ENCODE measurements around the gene MIR17HG. TPM values are rescaled to one million over a fixed set of nuclear protein-coding genes. Genes with fewer than 3 reads are reported as not detected.

The MIR17HG gene
- polyA plus RNA-seq, 1 experiment, result 0.25 TPM

DNA sequence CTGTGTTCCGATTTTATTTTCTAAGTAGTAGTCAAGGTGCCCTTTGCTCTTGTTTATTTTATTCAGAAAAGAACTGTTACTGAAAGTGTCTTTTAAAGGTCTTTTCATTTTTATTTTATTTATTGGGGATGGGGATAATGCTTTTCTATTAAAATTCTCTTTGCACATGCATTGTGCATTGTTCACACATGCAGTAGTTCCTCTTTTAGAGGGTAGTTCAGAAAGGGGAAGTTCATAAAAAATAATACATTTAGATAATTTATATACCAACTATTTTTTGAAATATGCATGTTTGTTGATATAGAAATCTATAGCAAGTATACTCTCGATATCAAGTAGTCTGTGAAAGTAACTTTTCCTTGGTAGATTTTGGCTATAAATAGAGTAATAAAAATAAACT lies 54.4 kb downstream of the MIR17HG start:
- TF ChIP-seq, protein P1, sequence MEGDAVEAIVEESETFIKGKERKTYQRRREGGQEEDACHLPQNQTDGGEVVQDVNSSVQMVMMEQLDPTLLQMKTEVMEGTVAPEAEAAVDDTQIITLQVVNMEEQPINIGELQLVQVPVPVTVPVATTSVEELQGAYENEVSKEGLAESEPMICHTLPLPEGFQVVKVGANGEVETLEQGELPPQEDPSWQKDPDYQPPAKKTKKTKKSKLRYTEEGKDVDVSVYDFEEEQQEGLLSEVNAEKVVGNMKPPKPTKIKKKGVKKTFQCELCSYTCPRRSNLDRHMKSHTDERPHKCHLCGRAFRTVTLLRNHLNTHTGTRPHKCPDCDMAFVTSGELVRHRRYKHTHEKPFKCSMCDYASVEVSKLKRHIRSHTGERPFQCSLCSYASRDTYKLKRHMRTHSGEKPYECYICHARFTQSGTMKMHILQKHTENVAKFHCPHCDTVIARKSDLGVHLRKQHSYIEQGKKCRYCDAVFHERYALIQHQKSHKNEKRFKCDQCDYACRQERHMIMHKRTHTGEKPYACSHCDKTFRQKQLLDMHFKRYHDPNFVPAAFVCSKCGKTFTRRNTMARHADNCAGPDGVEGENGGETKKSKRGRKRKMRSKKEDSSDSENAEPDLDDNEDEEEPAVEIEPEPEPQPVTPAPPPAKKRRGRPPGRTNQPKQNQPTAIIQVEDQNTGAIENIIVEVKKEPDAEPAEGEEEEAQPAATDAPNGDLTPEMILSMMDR (IDR thresholded peaks at IDR 0.05; ENCODE audit: insufficient read depth, low read depth, low read length), result no peak
- Histone ChIP-seq H3K4me3 (ENCODE audit: low read depth, low read length) (no peak overlapping the region), H3K27me3 (ENCODE audit: control insufficient read depth, insufficient read depth, low read length) (peaks cover 13% of the 10 kb centered on the region), H3K36me3 (ENCODE audit: control insufficient read depth, insufficient read depth, low read length) (no peaks in the 10 kb centered on the region)
- no peak for DNase-seq (ENCODE audit: low read depth)
- CTCF ChIA-PET, result no interaction called here
- POLR2A ChIA-PET, result no interaction called here

Other genes with a start within 250 kb of the MIR17HG start
- gene GPC5, start 50.9 kb downstream of the MIR17HG start, polyA plus RNA-seq (2011; rRNA removed), result 0.18 TPM in 1 of 2 replicates, not detected in the other

Measured in BJ (cell line).